Keratinocyte (primary cell): ENCODE data around the gene NCF2.

Experiments
- EZH2 ChIP-seq: IDR thresholded peaks from one replicate; pipeline ENCODE4 v1.6.1; 2012; ENCODE audit warnings: inconsistent platforms, mild to moderate bottlenecking, low read length, moderate library complexity
- TF ChIP-seq, protein P1 (sequence below), 3 experiments: IDR thresholded peaks in 1 of 3; conservative IDR thresholded peaks in 1 of 3; optimal IDR thresholded peaks in 1 of 3; 2 replicates in 2 of 3; 3 replicates in 1 of 3; pipeline versions ENCODE3 to v1.5.1; 2011; ENCODE audit warnings: low read length in 3 of 3, mild to moderate bottlenecking in 3 of 3, moderate library complexity in 2 of 3, control low read depth in 1 of 3, inconsistent platforms in 1 of 3; ENCODE audit not compliant: insufficient read depth in 2 of 3; ENCODE audit errors: extremely low read depth in 1 of 3

GRCh38 chr1:183537405-183537804 is 52.9 kb downstream of the NCF2 start:
- TF ChIP-seq, protein P1, sequence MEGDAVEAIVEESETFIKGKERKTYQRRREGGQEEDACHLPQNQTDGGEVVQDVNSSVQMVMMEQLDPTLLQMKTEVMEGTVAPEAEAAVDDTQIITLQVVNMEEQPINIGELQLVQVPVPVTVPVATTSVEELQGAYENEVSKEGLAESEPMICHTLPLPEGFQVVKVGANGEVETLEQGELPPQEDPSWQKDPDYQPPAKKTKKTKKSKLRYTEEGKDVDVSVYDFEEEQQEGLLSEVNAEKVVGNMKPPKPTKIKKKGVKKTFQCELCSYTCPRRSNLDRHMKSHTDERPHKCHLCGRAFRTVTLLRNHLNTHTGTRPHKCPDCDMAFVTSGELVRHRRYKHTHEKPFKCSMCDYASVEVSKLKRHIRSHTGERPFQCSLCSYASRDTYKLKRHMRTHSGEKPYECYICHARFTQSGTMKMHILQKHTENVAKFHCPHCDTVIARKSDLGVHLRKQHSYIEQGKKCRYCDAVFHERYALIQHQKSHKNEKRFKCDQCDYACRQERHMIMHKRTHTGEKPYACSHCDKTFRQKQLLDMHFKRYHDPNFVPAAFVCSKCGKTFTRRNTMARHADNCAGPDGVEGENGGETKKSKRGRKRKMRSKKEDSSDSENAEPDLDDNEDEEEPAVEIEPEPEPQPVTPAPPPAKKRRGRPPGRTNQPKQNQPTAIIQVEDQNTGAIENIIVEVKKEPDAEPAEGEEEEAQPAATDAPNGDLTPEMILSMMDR (optimal IDR thresholded peaks at IDR 0.05 in 1 of 3, IDR thresholded peaks at IDR 0.05 in 1 of 3, conservative IDR thresholded peaks at IDR 0.05 in 1 of 3; ENCODE audit: extremely low read depth in 1 of 3, insufficient read depth in 2 of 3, low read length in 3 of 3), result no peak
- TF ChIP-seq EZH2, result no peak
